Kidney (tissue), 14 donors: Measurements from ENCODE around the gene B4GALNT3. TPM values are rescaled to one million over a fixed set of nuclear protein-coding genes. Genes with fewer than 3 reads are reported as not detected.

Experiments
- DNase-seq, 5 donors: peaks; one replicate each; pipeline ENCODE4 v3.0.0-alpha.2; 2013 to 2020
- FAIRE-seq: peaks from 2 replicates; lab custom pipeline; 2012; peaks lifted over from hg19 to GRCh38; lab: Jason Lieb, UNC
- H3K27ac ChIP-seq, 2 donors: one replicate each; pipeline ENCODE4 v1.7.0; 2013; ENCODE audit warnings: low read depth in 2 of 2, low read length in 2 of 2, inconsistent platforms in 1 of 2
- H3K27me3 ChIP-seq: one replicate; pipeline ENCODE4 v1.7.1; 2013; ENCODE audit warnings: low read length, inconsistent platforms; ENCODE audit not compliant: control insufficient read depth, insufficient read depth
- H3K36me3 ChIP-seq, 3 donors: one replicate each; pipeline versions ENCODE4 v1.7.0 to v1.7.1; 2013; ENCODE audit warnings: low read length in 3 of 3, control low read depth in 1 of 3, inconsistent platforms in 1 of 3; ENCODE audit not compliant: insufficient read depth in 3 of 3, control insufficient read depth in 2 of 3
- H3K4me1 ChIP-seq, 3 donors: one replicate each; pipeline versions ENCODE4 v1.7.0 to v1.7.1; 2013; ENCODE audit warnings: low read length in 3 of 3, inconsistent platforms in 1 of 3, low read depth in 1 of 3; ENCODE audit not compliant: control insufficient read depth in 2 of 3, insufficient read depth in 2 of 3
- H3K4me3 ChIP-seq, 3 donors: one replicate each; pipeline versions ENCODE4 v1.7.0 to v1.8.1; 2013; ENCODE audit warnings: low read length in 3 of 3, control low read depth in 1 of 3, inconsistent platforms in 1 of 3
- H3K9ac ChIP-seq, 3 donors: one replicate each; pipeline versions ENCODE4 v1.7.0 to v1.7.1; 2013; ENCODE audit warnings: low read length in 3 of 3, control low read depth in 1 of 3, inconsistent platforms in 1 of 3
- H3K9me3 ChIP-seq, 3 donors: one replicate each; pipeline versions ENCODE4 v1.7.0 to v1.7.1; 2013; ENCODE audit warnings: low read length in 3 of 3, control low read depth in 1 of 3, inconsistent platforms in 1 of 3; ENCODE audit not compliant: control insufficient read depth in 2 of 3, insufficient read depth in 1 of 3
- intact Hi-C: fragments of 100-400 bp; cut with DNase I; formaldehyde crosslinking; loops from one replicate; pipeline ENCODE4 v1.11.1; 2022
- polyA plus RNA-seq: library from polyadenylated mRNA; stranded (reverse); fragments of 350-450 nt; fragmentation: Illumina TruSeq; extraction: RNeasy Lipid Tissue Mini Kit (QIAGEN cat#74804); gene quantifications from one replicate; pipeline ENCODE4 v1.2.3, GENCODE V29; 2014; ENCODE audit warnings: low read depth, low replicate concordance; ENCODE audit not compliant: insufficient read depth
- total RNA-seq: library from RNA; stranded (reverse); fragmentation: NEBNext Ultra II Directional; extraction: Animal tissue kit (Norgen Biotek cat#: 25700); gene quantifications from one replicate; pipeline ENCODE4 v1.2.1, GENCODE V29; 2021
- TF ChIP-seq, protein P1 (sequence below): IDR thresholded peaks from 3 replicates; pipeline ENCODE4 v1.5.1; 2012; ENCODE audit warnings: mild to moderate bottlenecking, moderate library complexity, borderline replicate concordance; ENCODE audit not compliant: insufficient read depth; ENCODE audit errors: extremely low read depth
- donor health status: control.
- donor health status: control.
- donor health status: control.
- donor health status: control.
- donor health status: control.
- donor health status: DM: yes; HTN: yes; CAD: no.
- donor health status: Normal renal cell carcinoma (clear cell type).

B4GALNT3 gene
- total and polyA plus RNA-seq, 2 donors from 2014 or later, result 11.3 to 12.5 TPM

DNA sequence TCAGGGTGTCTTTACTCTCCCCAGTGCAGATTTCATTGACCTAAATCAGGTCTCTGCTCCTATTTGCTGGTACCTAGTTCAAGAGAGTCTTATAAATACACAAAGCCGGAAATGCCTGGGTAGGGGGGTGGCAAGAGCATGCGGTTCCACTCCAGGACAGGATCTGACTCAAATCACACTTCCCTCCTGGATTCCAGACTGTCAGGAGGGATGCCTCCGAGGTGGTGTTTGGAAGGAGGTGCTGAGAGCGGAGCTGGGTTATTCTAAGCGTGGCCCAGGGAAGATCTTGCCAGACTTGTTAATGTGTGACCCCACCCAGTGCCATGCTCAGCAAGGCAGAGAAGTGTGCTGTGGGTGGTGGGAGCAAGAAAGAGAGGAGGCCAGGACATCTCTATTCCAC, 49.8 kb downstream of the B4GALNT3 start:
- no peak for FAIRE-seq
- peak in 1 of 5 donors; percentile 26 for DNase-seq
- Histone ChIP-seq H3K9ac (peak overlapping the region in 1 of 3 donors; percentile 22), H3K4me1 (peaks cover 0 to 25% (median 10%) of the 10 kb centered on the region in 3 donors), H3K9me3 (no peaks in the 10 kb centered on the region), H3K27me3 (no peaks in the 10 kb centered on the region), H3K4me3 (peak overlapping the region in 1 of 3 donors; percentile 33), H3K27ac (peak overlapping the region; percentile 77 to 88), H3K36me3 (no peaks in the 10 kb centered on the region)
- intact Hi-C loops, result no loop called here
- TF ChIP-seq, protein P1, sequence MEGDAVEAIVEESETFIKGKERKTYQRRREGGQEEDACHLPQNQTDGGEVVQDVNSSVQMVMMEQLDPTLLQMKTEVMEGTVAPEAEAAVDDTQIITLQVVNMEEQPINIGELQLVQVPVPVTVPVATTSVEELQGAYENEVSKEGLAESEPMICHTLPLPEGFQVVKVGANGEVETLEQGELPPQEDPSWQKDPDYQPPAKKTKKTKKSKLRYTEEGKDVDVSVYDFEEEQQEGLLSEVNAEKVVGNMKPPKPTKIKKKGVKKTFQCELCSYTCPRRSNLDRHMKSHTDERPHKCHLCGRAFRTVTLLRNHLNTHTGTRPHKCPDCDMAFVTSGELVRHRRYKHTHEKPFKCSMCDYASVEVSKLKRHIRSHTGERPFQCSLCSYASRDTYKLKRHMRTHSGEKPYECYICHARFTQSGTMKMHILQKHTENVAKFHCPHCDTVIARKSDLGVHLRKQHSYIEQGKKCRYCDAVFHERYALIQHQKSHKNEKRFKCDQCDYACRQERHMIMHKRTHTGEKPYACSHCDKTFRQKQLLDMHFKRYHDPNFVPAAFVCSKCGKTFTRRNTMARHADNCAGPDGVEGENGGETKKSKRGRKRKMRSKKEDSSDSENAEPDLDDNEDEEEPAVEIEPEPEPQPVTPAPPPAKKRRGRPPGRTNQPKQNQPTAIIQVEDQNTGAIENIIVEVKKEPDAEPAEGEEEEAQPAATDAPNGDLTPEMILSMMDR, result no peak

- FAIRE-seq (no peak), DNase-seq (peak; percentile 62 to 86 (median 77))
- TF ChIP-seq, protein P1, result no peak
- H3K9me3 ChIP-seq, result no peaks in the 10 kb centered on the region
- H3K36me3 ChIP-seq, result no peaks in the 10 kb centered on the region
- intact Hi-C loops, result no loop called here
- H3K27ac ChIP-seq, result peak overlapping the region; percentile 77 to 88
- H3K9ac ChIP-seq, result peak overlapping the region in 1 of 3 donors; percentile 22
- peaks cover 0 to 25% (median 10%) of the 10 kb centered on the region in 3 donors for H3K4me1 ChIP-seq
- no peaks in the 10 kb centered on the region for H3K27me3 ChIP-seq
- peak overlapping the region in 1 of 3 donors; percentile 33 for H3K4me3 ChIP-seq
Observed at GRCh38 chr12:510071-510825, 50.5 kb downstream of the B4GALNT3 start.

GRCh38 chr12:512933-513332, 53.2 kb downstream of the B4GALNT3 start:
- Histone ChIP-seq H3K4me3 (no peak overlapping the region), H3K27me3 (no peaks in the 10 kb centered on the region), H3K36me3 (no peaks in the 10 kb centered on the region), H3K9ac (no peak overlapping the region), H3K4me1 (peaks cover 0 to 18% (median 10%) of the 10 kb centered on the region in 3 donors), H3K9me3 (no peaks in the 10 kb centered on the region), H3K27ac (no peak overlapping the region)
- FAIRE-seq (no peak), DNase-seq (no peak)
- intact Hi-C loops, result no loop called here
- TF ChIP-seq, protein P1, result no peak
